Dermis lymphatic vessel endothelial cell (primary cell): ENCODE measurements around the gene SCRG1. TPM values are rescaled to one million over a fixed set of nuclear protein-coding genes. Genes with fewer than 3 reads are reported as not detected.

Experiments
- total RNA-seq: library from RNA; depleted of rRNA; stranded (reverse); fragments of >200 nt; gene quantifications from 2 replicates; pipeline ENCODE4 v1.2.1, GENCODE V29; 2014

The SCRG1 gene
- not detected in 2 replicates for total RNA-seq

DNA sequence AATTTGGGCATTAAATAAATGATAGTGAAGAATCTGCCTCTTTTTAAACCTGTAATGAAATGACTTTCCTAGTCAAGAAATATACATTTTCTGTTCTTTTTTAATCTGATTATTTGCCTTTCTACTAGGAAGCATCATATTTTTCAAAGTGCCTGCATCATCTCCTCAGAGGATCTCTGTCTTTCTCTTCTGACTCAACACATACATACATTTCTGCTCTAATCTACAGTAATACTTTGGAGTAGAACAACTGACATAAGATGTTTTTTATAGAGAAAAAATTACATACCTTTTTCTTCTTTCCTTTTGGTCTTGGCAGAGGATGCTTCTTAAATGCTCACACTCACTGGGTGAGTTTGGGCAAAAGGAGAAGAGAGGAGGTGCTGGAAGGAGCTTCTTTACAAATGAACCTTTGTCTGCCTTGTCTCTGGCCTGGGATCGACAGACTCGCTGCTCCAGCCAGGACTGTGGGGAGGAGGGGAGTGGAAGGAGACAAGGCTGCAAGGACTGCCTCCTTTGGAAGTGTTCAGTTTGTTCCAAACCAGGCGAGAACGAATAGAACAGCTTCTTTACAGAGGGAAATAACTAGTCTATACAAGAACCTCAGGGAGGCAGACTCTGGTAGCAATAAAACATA, at the start of gene SCRG1:
Gene SCRG1, minus strand, starts transcription at position 338 of the 637 bp plus-strand sequence. CDS start 7,702 bp downstream, outside the sequence.

DNA sequence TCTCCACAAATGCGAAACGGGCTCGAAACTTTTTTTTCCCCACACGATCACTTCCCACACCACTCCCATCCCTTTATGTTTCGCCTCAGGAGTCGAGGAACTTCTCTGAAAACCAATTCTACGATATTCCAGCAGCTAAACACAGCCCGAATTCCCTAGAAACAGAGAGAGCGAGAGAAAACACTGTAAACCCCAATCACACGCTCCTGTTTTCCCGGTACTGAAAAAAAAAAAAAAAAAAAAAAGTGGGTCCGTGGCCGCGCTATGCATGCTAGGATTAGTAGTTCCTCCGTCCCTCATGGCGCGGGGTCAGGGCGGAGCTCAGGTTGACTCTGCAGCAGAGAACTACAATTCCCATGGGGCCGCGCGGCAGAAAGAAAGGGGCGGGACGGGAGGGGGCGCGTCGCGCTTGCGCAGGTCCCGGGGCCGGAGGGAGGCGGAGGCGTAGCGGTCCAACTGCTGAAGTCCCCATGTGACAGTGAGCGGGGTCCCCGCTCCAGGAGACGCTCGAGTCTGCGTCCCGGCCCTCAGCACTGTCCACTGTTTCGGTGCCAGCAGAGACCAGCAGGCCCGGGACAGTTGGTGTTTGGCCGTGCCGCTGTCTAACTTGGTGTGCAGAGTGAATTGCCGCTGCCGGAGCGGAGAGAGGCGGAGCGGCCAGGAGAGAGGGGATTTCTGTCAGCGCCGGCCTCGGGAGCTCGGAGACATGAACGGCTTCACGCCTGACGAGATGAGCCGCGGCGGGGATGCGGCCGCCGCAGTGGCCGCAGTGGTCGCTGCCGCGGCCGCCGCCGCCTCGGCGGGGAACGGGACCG, 28.2 kb downstream of the SCRG1 start, which contains the start of gene SAP30:
Gene SAP30, plus strand, starts transcription at position 478 of the 815 bp plus-strand sequence. Its CDS starts 229 bp downstream, at position 707.

Other genes starting within 250 kb of the SCRG1 start
- 17.1 and 22.1 TPM in 2 replicates for gene GALNT7, start 230.3 kb downstream of the SCRG1 start, total RNA-seq
- gene HMGB2, start 64.8 kb downstream of the SCRG1 start, total RNA-seq, result 44.2 and 66.8 TPM in 2 replicates
- 11.6 and 17.9 TPM in 2 replicates for gene SAP30, start 28.2 kb downstream of the SCRG1 start, total RNA-seq
- gene HAND2, start 131.1 kb upstream of the SCRG1 start, total RNA-seq, result not detected in 2 replicates